ENCODE measurements around the gene BDKRB2. TPM values are rescaled to one million over a fixed set of nuclear protein-coding genes. Genes with fewer than 3 reads are reported as not detected.

The BDKRB2 gene
- total and polyA plus RNA-seq, 2 of the 8 experiments (the other 6 are each of a cell fraction or from before 2014, with no cell fraction given) = 0.13 to 0.21 TPM

DNA sequence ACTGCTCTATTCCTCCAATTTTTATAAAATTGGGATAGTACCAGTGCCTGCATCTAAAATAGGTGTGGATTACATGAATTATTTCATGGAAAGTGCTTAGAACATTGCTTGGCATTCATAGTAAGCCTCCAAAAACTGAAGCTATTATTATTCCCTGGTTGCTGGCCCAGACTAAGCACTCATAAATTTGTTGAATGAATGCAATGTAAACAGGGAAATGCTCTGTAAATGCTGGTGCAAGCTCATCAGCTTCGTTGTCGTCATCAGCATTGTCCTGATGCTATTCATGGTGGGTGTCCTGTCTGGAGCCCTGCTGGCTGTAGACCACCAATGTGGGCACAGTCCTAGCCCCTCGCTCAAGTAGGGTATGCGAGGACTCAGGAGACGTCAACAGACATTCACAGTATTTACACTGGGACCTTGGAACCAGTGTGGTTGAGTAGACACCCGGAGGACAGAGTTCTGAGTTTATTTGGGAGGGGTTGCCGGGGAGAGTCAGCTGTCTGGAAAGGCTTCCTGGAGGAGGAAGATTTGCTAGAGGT, 16.5 kb downstream of the BDKRB2 start:
- H2AFZ ChIP-seq (ENCODE audit: low read length) = no peak overlapping the region
- FAIRE-seq (no peak), DNase-seq (ENCODE audit: low read depth in 1 of 2, low spot score in 2 of 2) (no peak)
- no peak overlapping the region for H3K18ac ChIP-seq (ENCODE audit: extremely low read depth, low read length)
- no peak overlapping the region for H3K56ac ChIP-seq (replicated peaks; ENCODE audit: insufficient read length, low read depth, low read length)
- H3K4me2 ChIP-seq (ENCODE audit: insufficient read depth in 1 of 2, low read depth in 2 of 2, low read length in 2 of 2) = no peak overlapping the region
- H2BK12ac ChIP-seq (ENCODE audit: low read depth, low read length) = no peak overlapping the region
- ChIA-PET POLR2A (ENCODE audit: partially characterized antibody) (no interaction called here), CTCF (ENCODE audit: partially characterized antibody) (interaction anchor here (0.8 kb wide), 1 partner anchor 123 kb away, joined by 3 read pairs; no protein-coding TSS in a partner anchor)
- no peak overlapping the region for H2BK5ac ChIP-seq (ENCODE audit: low read depth, low read length)
- no peak overlapping the region for H4K5ac ChIP-seq (ENCODE audit: insufficient read length, low read depth, low read length)
- no peak overlapping the region for H2BK120ac ChIP-seq (replicated peaks; ENCODE audit: low read depth, low read length)
- no peaks in the 10 kb centered on the region for H3K9me3 ChIP-seq (ENCODE audit: insufficient read depth in 2 of 2, low read depth in 1 of 2, low read length in 1 of 2)
- no peak overlapping the region for H4K91ac ChIP-seq (replicated peaks; ENCODE audit: insufficient read length, low read length)
- H3K79me1 ChIP-seq (ENCODE audit: low read depth, low read length) = no peaks in the 10 kb centered on the region
- H3K23me2 ChIP-seq (ENCODE audit: low read depth, low read length) = no peaks in the 10 kb centered on the region
- no peak overlapping the region for H4K8ac ChIP-seq (ENCODE audit: extremely low read depth, insufficient read depth, low read length)
- H3K4me1 ChIP-seq (replicated peaks in 1 of 4; ENCODE audit: control insufficient read depth in 3 of 4, insufficient read depth in 4 of 4, low read length in 3 of 4) = no peaks in the 10 kb centered on the region
- H2AK5ac ChIP-seq (ENCODE audit: low read depth, low read length) = no peak overlapping the region
- H2BK15ac ChIP-seq (ENCODE audit: low read length) = no peak overlapping the region
- WGBS, 2 experiments (ENCODE audit: extremely low coverage in 1 of 2, insufficient coverage in 1 of 2, insufficient read length in 1 of 2, insufficient replicate concordance in 2 of 2, low coverage in 1 of 2, low lambda C conversion rate in 2 of 2, missing lambda C conversion rate in 1 of 2) = 82% methylated on average over 7 of the region's 7 CpGs; no CpG with 5 or more reads in 1 of the 2 experiments
- no peaks in the 10 kb centered on the region for H3K27me3 ChIP-seq (replicated peaks in 1 of 4; ENCODE audit: control insufficient read depth in 3 of 4, extremely low read depth in 1 of 4, insufficient read depth in 3 of 4, low read length in 3 of 4)
- no peak overlapping the region for H3K9ac ChIP-seq (replicated peaks in 1 of 4; ENCODE audit: extremely low read depth in 1 of 4, low read depth in 3 of 4, low read length in 3 of 4)
- no peak overlapping the region for H3K4me3 ChIP-seq (ENCODE audit: extremely low read depth in 1 of 4, insufficient read depth in 2 of 4, low read depth in 3 of 4, low read length in 4 of 4)
- H4K20me1 ChIP-seq (replicated peaks in 1 of 2; ENCODE audit: control insufficient read depth in 1 of 2, insufficient read depth in 2 of 2, low read length in 2 of 2) = peaks cover 0 to 2% of the 10 kb centered on the region in 2 experiments
- H3K23ac ChIP-seq (ENCODE audit: insufficient read length) = no peak overlapping the region
- no peaks in the 10 kb centered on the region for H3K36me3 ChIP-seq (ENCODE audit: control insufficient read depth in 2 of 4, insufficient read depth in 4 of 4, low read length in 3 of 4)
- H3K14ac ChIP-seq (ENCODE audit: insufficient read length) = no peak overlapping the region
- no peak overlapping the region for H3K27ac ChIP-seq (ENCODE audit: low read depth, low read length)
- no peak overlapping the region for H2BK20ac ChIP-seq (ENCODE audit: low read length)
- no peak overlapping the region for H3K4ac ChIP-seq (replicated peaks; ENCODE audit: insufficient read length, low read depth, low read length)
- no peaks in the 10 kb centered on the region for H3K79me2 ChIP-seq (ENCODE audit: control insufficient read depth in 1 of 2, insufficient read depth in 2 of 2, low read length in 2 of 2)
- TF ChIP-seq, protein P1, sequence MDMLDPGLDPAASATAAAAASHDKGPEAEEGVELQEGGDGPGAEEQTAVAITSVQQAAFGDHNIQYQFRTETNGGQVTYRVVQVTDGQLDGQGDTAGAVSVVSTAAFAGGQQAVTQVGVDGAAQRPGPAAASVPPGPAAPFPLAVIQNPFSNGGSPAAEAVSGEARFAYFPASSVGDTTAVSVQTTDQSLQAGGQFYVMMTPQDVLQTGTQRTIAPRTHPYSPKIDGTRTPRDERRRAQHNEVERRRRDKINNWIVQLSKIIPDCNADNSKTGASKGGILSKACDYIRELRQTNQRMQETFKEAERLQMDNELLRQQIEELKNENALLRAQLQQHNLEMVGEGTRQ (IDR thresholded peaks at IDR 0.05; ENCODE audit: low read length) = no peak
- TF ChIP-seq SIN3A (conservative IDR thresholded peaks at IDR 0.05 in 1 of 2, IDR thresholded peaks at IDR 0.05 in 1 of 2; ENCODE audit: low read depth in 1 of 2, low read length in 2 of 2) (no peak), SAP30 (IDR thresholded peaks at IDR 0.05; ENCODE audit: insufficient read depth, insufficient replicate concordance, low read length) (no peak), RXRA (IDR thresholded peaks at IDR 0.05; ENCODE audit: insufficient read depth, low read depth, low read length) (no peak), SRF (IDR thresholded peaks at IDR 0.05; ENCODE audit: low read depth, low read length) (no peak), SP1 (IDR thresholded peaks at IDR 0.05; ENCODE audit: low read depth, low read length) (no peak), CTBP2 (IDR thresholded peaks at IDR 0.05; ENCODE audit: borderline replicate concordance, insufficient read depth, insufficient read length, low read length) (no peak), CBX8 (IDR thresholded peaks at IDR 0.05; ENCODE audit: borderline replicate concordance, low read depth, low read length) (no peak), POLR2AphosphoS5 (IDR thresholded peaks at IDR 0.05; ENCODE audit: low read depth, low read length) (no peak)
- TF ChIP-seq, protein P2, sequence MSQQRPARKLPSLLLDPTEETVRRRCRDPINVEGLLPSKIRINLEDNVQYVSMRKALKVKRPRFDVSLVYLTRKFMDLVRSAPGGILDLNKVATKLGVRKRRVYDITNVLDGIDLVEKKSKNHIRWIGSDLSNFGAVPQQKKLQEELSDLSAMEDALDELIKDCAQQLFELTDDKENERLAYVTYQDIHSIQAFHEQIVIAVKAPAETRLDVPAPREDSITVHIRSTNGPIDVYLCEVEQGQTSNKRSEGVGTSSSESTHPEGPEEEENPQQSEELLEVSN (IDR thresholded peaks at IDR 0.05) = no peak
- TF ChIP-seq, protein P3, sequence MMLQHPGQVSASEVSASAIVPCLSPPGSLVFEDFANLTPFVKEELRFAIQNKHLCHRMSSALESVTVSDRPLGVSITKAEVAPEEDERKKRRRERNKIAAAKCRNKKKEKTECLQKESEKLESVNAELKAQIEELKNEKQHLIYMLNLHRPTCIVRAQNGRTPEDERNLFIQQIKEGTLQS (IDR thresholded peaks at IDR 0.05; ENCODE audit: insufficient read depth, low read depth, low read length) = no peak

Measured in H1 (cell line).